Activated naive CD4-positive, alpha-beta T cell treated with anti-CD3 and anti-CD28 coated beads, Interleukin-2, amount 10 ng/mL, durations not matched to agents 7 days and 5 days (primary cell): ENCODE data around the gene PPP1R13B.

Experiments
- CTCF ChIA-PET: fragments of 350-600 bp; sonication (Branson Sonifier 250); formaldehyde crosslinking; loops from one replicate; lab custom pipeline; 2021; ENCODE audit warnings: antibody characterized with exemption; lab: Charles Lee
- DNase-seq: peaks from one replicate; pipeline ENCODE4 v3.0.0-alpha.2; 2020
- H3K27ac Mint-ChIP-seq: one replicate; pipeline ENCODE4 v1.8.0; 2021; ENCODE audit warnings: mild to moderate bottlenecking, moderate library complexity, mixed read lengths
- H3K27me3 Mint-ChIP-seq: one replicate; pipeline ENCODE4 v1.8.0; 2021; ENCODE audit warnings: mild to moderate bottlenecking, mixed read lengths
- H3K36me3 Mint-ChIP-seq: one replicate; pipeline ENCODE4 v1.8.0; 2021; ENCODE audit warnings: mixed read lengths
- H3K4me1 Mint-ChIP-seq: one replicate; pipeline ENCODE4 v1.8.0; 2021; ENCODE audit warnings: mixed read lengths
- H3K4me3 Mint-ChIP-seq: one replicate; pipeline ENCODE4 v1.8.0; 2021; ENCODE audit warnings: mild to moderate bottlenecking, moderate library complexity, mixed read lengths
- H3K9me3 Mint-ChIP-seq: one replicate; pipeline ENCODE4 v1.8.0; 2021; ENCODE audit warnings: mixed read lengths

Gene PPP1R13B

DNA sequence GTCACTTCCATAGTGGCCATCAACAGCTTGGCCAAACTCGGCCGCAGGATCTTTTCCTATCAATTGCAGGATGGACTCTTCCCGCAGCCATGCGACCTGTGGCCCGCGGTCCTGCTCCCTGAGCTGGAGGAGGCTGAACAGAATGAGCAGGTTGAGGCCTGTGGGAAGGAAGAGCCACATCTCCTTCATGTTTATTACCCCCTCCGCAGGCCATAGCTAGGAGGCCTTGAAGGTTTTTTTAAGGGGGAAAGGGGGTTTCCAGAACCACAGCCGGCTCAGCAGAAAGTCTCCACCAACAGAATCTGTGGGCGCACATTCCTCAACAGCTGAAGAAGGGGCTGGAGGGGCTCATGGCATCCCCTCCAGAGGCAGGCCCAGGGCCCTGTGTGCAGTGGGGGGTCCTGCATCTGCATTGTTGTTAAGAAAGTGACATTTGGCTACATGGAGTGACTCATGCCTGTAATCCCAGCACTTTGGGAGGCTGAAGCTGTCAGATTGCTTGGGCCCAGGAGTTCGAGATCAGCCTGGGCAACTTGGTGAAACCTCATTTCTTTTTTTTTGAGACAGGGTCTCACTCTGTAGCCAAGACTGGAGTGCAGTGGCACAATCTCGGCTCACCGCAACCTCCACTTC, 25.2 kb upstream of the PPP1R13B start:
- Mint-ChIP-seq H3K27ac (peak overlapping the region; percentile 77), H3K4me1 (peaks cover 13% of the 10 kb centered on the region), H3K4me3 (peak overlapping the region; percentile 80), H3K36me3 (no peaks in the 10 kb centered on the region), H3K9me3 (no peaks in the 10 kb centered on the region), H3K27me3 (no peaks in the 10 kb centered on the region)
- CTCF ChIA-PET = interaction anchor here (0.7 to 0.9 kb wide), 2 partner anchors 37 to 38 kb away, joined by 3 read pairs; no protein-coding TSS in a partner anchor
- DNase-seq = peak; percentile 28

- peak overlapping the region; percentile 77 for H3K27ac Mint-ChIP-seq
- H3K27me3 Mint-ChIP-seq = no peaks in the 10 kb centered on the region
- CTCF ChIA-PET = interaction anchor here (0.9 kb wide), 1 partner anchor 39 kb away, joined by 3 read pairs; no protein-coding TSS in a partner anchor
- no peaks in the 10 kb centered on the region for H3K9me3 Mint-ChIP-seq
- H3K36me3 Mint-ChIP-seq = no peaks in the 10 kb centered on the region
- peak; percentile 82 for DNase-seq
- peaks cover 13% of the 10 kb centered on the region for H3K4me1 Mint-ChIP-seq
- peak overlapping the region; percentile 80 for H3K4me3 Mint-ChIP-seq
Measured at GRCh38 chr14:103871596-103872480, 24.5 kb upstream of the PPP1R13B start.

- peaks cover 13% of the 10 kb centered on the region for H3K4me1 Mint-ChIP-seq
- CTCF ChIA-PET = no interaction called here
Measured at GRCh38 chr14:103870891-103871595, 23.7 kb upstream of the PPP1R13B start.

GRCh38 chr14:103870144-103870876, 22.9 kb upstream of the PPP1R13B start:
- no peak for DNase-seq
- no peaks in the 10 kb centered on the region for H3K36me3 Mint-ChIP-seq
- peaks cover 13% of the 10 kb centered on the region for H3K4me1 Mint-ChIP-seq
- H3K4me3 Mint-ChIP-seq = no peak overlapping the region
- H3K9me3 Mint-ChIP-seq = no peaks in the 10 kb centered on the region
- H3K27ac Mint-ChIP-seq = no peak overlapping the region
- H3K27me3 Mint-ChIP-seq = peaks cover 4% of the 10 kb centered on the region
- CTCF ChIA-PET = no interaction called here

More at GRCh38 chr14:103870891-103871595, 23.7 kb upstream of the PPP1R13B start:
- no peaks in the 10 kb centered on the region for H3K36me3 Mint-ChIP-seq
- H3K27ac Mint-ChIP-seq = no peak overlapping the region
- H3K27me3 Mint-ChIP-seq = no peaks in the 10 kb centered on the region
- no peak for DNase-seq
- no peaks in the 10 kb centered on the region for H3K9me3 Mint-ChIP-seq
- no peak overlapping the region for H3K4me3 Mint-ChIP-seq

DNA sequence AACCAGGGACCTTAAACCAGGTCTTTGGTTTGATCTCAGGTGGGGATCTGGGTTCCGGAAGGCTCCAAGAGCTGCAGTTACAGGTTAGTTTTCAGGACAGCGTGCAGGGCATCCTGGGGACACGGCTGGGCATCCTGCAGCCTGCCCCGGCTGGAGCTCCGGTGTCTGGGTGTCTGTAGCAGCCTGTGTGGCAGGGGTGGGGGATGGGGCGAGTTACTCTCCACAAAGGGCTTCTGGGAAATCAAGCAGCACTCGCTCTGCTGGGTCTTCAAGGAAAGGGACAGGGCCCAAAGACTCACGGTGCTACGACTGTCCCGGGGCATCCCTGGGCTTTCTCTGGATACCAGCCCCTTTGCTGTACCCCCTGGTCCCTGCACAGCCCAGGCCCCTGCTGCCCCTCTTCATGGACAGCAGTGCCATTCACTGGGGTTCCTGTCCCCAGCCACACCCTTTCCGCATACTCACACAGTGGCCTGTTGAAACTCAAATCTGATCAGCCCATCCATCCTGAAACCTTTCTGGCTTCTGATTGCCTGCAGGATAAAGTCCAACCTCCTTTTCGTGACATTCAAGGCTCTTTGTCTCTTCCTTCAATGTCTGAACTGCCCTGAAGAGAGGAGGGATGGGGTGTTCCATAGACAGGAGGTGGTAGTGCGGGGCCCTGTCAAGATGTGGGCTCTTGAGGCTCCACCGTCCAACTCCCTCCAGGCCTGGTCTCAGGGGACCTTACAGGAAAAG, 22.2 kb upstream of the PPP1R13B start:
- H3K27me3 Mint-ChIP-seq = peaks cover 4% of the 10 kb centered on the region
- CTCF ChIA-PET = no interaction called here
- no peaks in the 10 kb centered on the region for H3K36me3 Mint-ChIP-seq
- H3K27ac Mint-ChIP-seq = no peak overlapping the region
- no peak for DNase-seq
- H3K4me1 Mint-ChIP-seq = peaks cover 7% of the 10 kb centered on the region
- H3K4me3 Mint-ChIP-seq = no peak overlapping the region
- H3K9me3 Mint-ChIP-seq = no peaks in the 10 kb centered on the region

GRCh38 chr14:103868242-103868897, 21.0 kb upstream of the PPP1R13B start:
- Mint-ChIP-seq H3K4me3 (no peak overlapping the region), H3K9me3 (no peaks in the 10 kb centered on the region), H3K36me3 (no peaks in the 10 kb centered on the region), H3K4me1 (peaks cover 7% of the 10 kb centered on the region), H3K27me3 (peaks cover 4% of the 10 kb centered on the region), H3K27ac (no peak overlapping the region)
- no peak for DNase-seq
- CTCF ChIA-PET = no interaction called here

DNA sequence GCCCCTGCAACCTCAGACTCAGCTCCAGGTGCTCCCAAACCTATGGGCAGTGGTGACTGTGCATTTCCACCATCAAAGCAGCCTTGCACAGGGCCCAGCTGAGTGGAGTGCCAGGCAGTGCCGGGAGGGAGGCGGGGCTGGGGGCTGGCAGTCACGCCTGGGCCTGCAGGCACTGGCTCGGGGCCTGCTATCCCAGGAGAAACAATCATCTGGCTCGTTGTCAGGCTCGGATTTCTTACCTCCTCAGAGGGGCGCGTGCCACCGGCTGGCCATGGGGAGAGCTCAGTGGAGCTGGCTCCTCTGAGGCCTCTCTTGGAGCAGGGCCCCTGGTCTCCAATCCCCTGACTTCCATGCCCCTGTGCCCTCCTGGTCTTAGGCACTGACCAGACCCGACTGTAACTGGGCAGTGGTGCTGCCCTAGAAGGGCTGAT, 20.2 kb upstream of the PPP1R13B start:
- H3K4me1 Mint-ChIP-seq = peaks cover 5% of the 10 kb centered on the region
- CTCF ChIA-PET = no interaction called here
- H3K4me3 Mint-ChIP-seq = no peak overlapping the region
- DNase-seq = no peak
- no peak overlapping the region for H3K27ac Mint-ChIP-seq
- peaks cover 8% of the 10 kb centered on the region for H3K27me3 Mint-ChIP-seq
- H3K36me3 Mint-ChIP-seq = no peaks in the 10 kb centered on the region
- H3K9me3 Mint-ChIP-seq = no peaks in the 10 kb centered on the region

GRCh38 chr14:103867020-103867419, 19.6 kb upstream of the PPP1R13B start:
- Mint-ChIP-seq H3K4me1 (no peaks in the 10 kb centered on the region), H3K9me3 (no peaks in the 10 kb centered on the region), H3K27me3 (peaks cover 9% of the 10 kb centered on the region), H3K27ac (no peak overlapping the region), H3K36me3 (no peaks in the 10 kb centered on the region), H3K4me3 (no peak overlapping the region)
- CTCF ChIA-PET = no interaction called here
- no peak for DNase-seq

DNA sequence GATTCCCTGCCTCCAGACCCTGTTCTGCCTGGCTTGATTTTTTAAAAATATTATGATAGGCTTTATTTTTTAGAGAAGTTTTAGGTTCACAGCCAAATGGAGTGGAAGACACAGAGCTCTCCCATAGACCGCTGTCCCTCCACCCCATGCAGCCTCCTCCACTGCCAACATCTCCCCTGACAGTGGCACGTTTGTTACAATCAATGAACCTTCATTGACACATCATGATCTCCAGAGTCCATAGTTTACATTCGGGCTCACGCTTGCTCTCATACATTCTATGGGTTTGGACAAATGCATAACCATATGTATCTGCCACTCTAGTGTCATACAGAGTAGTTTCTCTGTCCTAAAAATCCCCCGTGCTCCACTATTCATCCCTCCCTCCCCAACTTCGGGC, 15.9 kb upstream of the PPP1R13B start:
- no peak overlapping the region for H3K4me3 Mint-ChIP-seq
- CTCF ChIA-PET = no interaction called here
- no peak overlapping the region for H3K27ac Mint-ChIP-seq
- no peaks in the 10 kb centered on the region for H3K4me1 Mint-ChIP-seq
- H3K27me3 Mint-ChIP-seq = peaks cover 25% of the 10 kb centered on the region
- H3K9me3 Mint-ChIP-seq = no peaks in the 10 kb centered on the region
- DNase-seq = no peak
- no peaks in the 10 kb centered on the region for H3K36me3 Mint-ChIP-seq

GRCh38 chr14:103862393-103862782, 15.0 kb upstream of the PPP1R13B start:
- H3K9me3 Mint-ChIP-seq = no peaks in the 10 kb centered on the region
- DNase-seq = no peak
- CTCF ChIA-PET = no interaction called here
- H3K4me1 Mint-ChIP-seq = no peaks in the 10 kb centered on the region
- H3K27me3 Mint-ChIP-seq = peaks cover 25% of the 10 kb centered on the region
- no peak overlapping the region for H3K27ac Mint-ChIP-seq
- no peak overlapping the region for H3K4me3 Mint-ChIP-seq
- no peaks in the 10 kb centered on the region for H3K36me3 Mint-ChIP-seq

GRCh38 chr14:103861413-103862392, 14.3 kb upstream of the PPP1R13B start:
- Mint-ChIP-seq H3K27ac (no peak overlapping the region), H3K9me3 (no peaks in the 10 kb centered on the region), H3K36me3 (no peaks in the 10 kb centered on the region)

More at GRCh38 chr14:103861413-103862392, 14.3 kb upstream of the PPP1R13B start:
- CTCF ChIA-PET = no interaction called here
- DNase-seq = no peak
- Mint-ChIP-seq H3K27me3 (peaks cover 25% of the 10 kb centered on the region), H3K4me1 (no peaks in the 10 kb centered on the region), H3K4me3 (no peak overlapping the region)
